HG02943 (cell line): ENCODE results near the gene HIP1.
"Not testable (repeated sequence)": the region's sequence is repeated elsewhere in the genome, so short reads cannot be mapped to it uniquely, and the experiment has no call there.

Experiments used
- ATAC-seq: cut with Tn5 transposase; IDR thresholded peaks from one replicate; pipeline ENCODE4 v1.9.1; 2021; ENCODE audit warnings: mild to moderate bottlenecking, low read depth, moderate library complexity; ENCODE audit not compliant: unreplicated experiment

HIP1 gene

DNA sequence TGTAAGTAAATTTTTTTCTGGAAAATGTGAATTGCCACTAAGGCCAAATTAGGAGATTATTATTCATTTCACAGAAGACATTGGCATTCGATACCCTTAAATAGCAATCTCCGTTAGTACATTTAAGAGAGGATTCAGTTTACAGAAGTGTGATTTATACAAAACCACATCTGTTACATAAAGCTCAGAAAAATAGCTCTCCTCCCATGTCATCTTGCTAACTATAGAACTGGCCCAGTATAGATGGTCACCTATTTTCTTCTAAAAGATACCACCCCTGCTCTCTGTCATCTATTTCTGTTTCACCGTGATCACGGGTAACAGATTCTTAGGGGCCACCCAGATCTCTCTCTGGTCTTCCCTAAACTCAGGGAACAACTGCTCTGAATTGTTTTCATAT lies 119.1 kb downstream of the HIP1 start:
- ATAC-seq: no peak

DNA sequence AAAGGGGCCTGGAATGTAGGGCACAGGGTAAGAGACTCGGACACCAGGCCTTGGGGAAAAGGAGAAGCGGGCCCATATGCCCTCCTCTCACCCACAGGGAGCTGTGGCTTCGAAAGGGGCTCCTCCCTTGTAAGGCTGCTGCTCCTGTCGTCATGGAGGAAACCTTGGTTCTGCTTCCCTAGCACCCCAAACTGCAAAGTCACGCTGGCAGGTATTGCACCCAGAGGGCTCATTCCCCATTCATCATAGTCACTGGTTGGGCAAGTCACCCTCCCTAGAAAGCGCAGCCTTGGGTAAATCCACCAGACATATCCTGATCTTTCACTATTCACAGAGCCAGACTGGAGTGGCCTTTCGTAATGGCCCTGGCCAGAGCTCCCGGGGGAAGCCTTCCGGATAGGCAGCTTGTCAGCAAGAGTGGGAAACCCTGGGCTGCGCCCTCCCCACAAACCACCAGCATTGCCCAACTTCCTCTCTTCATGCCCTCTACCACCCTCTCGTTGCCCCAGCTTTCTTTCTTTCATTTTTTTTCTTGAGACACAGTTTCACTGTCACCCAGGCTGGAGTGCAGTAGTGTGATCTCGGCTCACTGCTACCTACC lies 121.0 kb downstream of the HIP1 start:
- no peak for ATAC-seq

DNA sequence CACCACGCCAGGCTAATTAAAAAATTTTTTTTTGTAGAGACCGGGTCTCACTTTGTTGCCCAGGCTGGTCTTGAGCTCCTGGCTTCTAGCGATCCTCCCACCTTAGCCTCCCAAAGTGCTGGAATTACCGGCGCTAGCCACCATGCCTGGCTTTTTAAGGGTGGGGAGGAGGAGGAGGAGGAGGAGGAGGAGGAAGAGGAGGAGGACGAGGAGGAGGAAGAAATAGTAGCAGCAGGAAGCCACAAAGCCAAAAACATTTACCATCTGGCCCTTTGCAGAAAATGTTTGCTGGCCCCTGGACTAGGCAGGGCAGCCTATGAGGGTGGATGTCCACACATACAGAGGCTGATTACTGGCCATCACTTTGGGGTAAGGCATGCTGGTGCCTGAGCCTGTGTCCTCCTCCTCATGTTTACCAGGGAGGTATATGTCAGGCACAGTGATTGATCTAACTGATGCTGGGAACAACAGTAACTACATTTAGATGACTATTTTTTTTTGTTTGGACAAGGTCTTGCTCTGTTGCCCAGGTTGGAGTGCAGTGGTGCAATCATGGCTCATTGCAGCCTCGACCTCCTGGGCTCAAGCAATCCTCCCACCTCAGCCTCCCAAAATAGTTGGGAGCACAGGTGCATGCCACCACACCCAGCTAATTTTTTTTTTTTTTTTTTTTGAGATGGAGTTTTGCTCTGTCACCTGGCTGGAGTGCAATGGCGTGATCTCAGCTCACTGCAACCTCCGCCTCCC lies 122.1 kb downstream of the HIP1 start:
- ATAC-seq: no peak

DNA sequence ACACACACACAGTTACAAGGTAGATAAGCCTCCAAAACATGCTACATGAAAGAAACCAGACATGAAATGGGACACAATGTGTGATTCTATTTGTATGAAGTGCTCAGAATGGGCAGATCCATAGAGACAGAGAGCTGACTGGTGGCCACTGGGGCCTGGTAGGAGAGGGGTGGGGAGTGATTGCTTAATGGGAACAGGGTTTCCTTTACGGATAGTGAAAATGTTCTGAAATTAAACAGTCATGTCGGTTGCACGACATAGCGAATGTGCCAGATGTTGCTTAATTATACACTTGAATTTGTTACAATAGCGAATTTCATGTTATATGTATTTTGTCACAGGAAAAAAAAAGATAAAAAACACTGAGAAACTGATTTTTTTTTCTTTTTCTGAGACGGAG lies 124.3 kb downstream of the HIP1 start:
- no peak for ATAC-seq

DNA sequence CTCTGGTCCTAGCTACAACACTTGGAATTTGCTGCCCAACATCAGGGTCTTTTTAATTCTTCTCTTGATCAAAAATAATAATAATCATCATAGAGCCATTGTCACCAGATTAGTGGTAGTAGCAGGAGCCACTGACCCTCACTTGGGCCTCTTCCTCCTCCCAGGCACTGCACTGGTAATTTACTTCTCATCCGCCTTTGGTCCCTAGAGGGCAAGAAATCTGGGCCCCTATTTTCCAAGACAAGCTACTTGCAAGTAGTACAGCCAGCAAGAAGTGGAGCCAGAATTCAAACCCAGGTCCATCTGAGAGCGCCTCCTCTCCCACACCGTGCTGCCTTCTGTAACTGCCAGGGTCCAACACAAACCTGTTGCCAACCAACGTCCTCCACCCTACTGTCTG lies 125.4 kb downstream of the HIP1 start:
- ATAC-seq: no peak

DNA sequence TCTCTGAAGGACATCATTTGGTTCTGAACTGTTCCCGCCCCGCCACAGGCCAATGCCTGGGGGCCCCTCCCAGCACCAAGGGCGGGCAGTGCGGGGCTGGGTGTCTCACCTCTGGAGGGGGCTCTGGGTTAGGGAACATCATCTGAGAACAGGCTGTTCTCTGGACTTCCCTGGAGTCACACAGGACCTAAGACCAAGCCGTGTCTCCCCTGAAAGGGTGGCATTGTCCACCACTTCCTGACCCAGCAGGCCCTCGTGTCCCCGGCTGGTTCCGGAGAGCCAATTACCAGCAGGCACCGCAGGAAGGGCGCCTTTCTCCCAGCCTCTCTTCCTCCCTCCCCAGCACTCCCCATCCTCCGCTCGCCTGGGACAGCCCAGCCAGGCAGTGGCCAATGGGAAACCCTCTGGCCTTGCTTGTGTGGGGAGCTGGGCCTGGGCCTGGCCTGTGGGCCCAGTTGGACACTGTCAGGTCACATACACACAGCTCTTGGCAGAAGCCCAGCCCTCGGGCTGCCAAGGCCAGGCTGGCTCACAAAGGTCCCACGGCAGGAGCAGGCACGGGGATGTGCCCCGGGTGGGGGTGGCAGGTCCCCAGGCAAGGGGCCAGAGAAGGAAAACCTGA lies 127.1 kb downstream of the HIP1 start:
- no peak for ATAC-seq

DNA sequence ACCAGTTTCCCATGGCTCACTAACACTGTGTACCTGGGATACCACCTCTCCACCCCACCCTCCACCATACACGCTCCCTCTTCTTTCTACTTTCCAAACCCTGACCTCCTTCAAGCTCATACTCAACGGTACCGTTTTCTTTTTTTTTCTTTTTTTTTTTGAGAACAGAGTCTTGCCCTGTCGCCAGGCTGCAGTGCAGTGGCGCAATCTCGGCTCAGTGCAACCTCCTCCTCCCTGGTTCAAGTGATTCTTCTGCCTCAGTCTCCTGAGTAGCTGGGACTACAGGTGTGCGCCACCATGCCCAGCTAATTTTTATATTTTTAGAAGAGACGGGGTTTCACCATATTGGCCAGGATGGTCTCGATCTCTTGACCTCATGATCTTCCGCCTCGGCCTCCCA lies 129.3 kb downstream of the HIP1 start:
- ATAC-seq: not testable (repeated sequence)

DNA sequence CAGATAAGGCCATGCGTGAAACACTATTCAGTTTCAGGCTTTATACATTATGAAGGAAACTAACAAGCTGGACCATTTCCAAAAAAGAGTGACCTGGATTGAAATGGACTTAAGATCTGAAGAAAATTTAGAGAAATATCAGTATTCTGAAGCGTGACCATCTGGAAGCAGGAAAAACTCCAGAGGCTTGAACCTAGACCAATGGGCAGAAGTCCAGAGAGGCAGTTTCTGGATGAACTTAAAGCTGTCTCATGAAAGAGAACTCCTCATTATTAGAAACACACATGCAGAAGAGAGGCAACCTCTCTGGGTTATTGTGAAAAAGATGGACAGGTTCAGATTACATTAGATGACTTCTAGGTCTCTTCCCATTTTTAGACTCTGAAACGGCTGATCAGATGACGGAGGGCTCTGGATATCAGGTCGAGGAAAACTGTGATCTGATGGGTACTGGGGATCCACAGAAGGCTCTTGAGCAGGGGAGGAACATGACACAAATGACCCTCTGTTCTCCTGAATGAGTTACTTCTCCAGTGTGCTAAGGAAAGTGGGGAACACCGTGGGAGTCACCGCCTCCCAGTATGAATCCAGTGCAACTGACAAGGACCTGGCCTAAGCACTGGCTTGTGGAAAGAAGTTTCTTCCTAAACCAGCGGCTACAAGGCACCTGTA lies 130.2 kb downstream of the HIP1 start:
- ATAC-seq: no peak

DNA sequence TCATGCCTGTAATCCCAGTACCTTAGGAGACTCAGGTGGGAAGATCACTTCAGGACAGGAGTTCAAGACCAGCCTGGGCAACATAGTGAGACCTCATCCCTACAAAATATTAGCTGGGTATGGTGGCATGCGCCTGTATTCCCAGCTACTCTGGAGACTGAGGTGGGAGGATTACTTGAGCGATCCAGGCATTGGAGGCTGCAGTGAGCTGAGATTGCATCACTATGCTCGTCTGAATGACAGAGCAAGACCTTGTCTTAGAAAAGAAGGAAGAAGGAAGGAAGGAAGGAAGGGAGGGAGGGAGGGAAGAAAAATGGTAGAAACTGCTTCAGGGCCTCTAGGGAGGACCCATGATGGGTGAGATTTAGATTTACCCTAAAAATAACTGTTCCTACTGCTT lies 134.3 kb downstream of the HIP1 start:
- ATAC-seq: no peak

DNA sequence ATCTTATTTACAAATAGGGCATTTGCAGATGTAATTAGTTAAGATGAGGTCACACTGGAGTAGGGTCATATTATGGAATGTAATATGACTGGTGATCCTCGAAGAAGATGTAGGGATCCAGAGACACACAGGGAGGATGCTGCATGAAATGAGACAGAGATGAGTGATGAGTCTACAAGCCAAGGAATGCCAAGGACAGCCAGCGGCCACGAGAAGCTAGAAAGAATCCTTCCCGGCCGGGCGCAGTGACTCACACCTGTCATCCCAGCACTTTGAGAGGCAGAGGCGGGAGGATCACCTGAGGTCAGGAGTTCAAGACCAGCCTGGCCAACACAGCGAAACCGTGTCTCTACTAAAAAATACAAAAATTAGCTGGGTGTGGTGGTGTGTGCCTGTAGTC lies 135.9 kb downstream of the HIP1 start:
- ATAC-seq: not testable (repeated sequence)

DNA sequence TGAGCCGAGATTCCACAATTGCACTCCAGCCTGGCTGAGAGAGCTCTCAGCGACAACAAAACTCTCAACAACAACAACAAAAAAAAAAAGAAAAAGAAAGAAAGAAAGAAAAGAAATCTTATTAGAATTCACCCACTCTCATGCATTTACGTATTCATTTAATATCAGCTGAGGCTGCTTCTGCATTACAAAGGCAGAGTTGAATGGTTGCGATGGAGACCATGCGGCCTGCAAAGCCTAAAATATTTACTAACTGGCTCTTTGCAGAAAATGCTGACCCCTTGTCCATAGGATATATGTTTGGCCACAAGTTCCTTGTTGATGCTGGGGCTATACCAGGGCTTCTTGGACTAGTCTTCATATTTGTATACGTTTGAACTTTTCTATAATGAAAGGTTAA lies 137.2 kb downstream of the HIP1 start:
- ATAC-seq: no peak

DNA sequence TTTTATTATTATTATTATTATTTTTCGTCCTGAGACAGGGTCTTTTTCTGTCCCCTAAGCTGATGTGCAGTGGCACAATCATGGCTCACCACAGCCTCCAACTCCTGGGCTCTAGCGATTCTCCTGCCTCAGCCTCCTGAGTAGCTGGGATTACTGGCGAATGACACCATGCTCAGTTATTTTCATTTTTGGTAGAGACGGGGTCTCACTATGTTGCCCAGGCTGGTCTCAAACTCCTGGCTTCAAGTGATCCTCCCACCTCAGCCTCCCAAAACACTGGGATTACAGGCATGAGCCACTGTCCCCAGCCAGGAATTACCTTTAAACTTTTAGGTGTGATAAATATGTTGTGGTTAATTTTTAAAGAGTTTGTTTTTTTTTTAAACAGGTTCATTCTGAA lies 138.0 kb downstream of the HIP1 start:
- not testable (repeated sequence) for ATAC-seq

DNA sequence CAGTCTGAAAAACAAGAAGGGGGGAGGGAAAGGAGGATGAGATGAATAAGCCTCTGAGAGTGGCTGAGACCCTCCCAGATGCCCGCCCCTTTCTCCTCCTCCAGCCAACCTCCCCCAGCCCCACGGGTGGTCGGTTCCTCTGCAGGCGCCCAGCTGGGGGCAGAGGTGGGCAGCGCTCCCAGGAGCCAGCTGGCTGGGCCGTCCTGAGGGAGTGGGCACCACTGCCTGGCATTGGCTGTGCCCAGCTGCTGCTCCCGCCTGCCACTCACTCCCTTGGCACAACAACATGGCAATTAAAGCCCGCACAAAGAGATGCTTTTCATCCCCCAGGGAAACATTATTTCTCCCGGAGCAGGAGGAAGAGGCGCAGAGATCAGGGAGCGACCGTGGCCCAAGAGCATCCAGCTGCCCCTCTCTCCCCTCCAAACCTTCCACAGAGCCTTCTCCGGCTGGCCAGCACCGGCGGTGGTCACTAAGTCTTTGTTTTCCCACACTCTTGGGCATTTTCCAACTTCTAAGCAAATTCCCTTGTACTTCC lies 139.4 kb downstream of the HIP1 start:
- no peak for ATAC-seq

DNA sequence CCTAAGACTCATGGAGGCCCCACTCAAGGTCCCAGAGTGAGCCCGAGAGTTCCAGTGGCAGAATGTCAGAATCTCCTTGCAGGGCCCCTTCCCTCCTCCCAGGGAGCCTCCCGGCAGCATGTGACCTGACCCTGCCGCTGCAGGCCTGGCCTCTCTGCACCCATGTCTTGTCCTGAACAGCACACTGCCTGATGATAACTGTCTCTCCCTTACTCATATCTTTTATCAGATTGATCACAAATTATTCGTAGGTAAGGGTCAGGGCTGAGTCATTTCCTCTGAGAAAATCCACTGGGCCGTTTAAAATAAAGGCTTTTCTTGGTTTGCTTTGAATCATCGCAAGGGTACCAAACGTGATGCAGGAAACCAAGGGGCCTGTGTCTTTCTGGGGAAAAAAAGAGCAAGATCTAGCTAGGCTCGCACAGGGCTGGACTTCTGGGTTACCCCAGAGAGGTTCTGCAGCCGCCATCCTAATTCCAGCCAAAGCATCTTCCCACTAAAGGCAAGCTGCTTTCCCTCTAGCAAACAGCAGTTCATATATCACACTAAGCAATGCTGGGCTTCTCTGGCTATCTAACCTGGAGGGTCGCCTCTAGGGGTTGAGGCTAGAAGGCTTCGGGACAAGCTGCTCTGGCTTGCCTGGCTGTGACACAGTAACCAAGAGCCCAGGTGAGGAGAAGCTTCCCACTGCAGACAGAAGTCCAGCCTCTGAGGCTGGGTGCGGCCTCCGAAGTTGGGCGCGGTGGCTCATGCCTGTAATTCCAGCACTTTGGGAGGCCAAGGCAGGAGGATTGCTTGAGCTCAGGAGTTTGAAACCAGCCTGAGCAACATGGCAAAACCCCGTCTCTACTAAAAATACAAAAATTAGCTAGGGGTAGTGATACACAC lies 141.8 kb downstream of the HIP1 start:
- no peak for ATAC-seq

DNA sequence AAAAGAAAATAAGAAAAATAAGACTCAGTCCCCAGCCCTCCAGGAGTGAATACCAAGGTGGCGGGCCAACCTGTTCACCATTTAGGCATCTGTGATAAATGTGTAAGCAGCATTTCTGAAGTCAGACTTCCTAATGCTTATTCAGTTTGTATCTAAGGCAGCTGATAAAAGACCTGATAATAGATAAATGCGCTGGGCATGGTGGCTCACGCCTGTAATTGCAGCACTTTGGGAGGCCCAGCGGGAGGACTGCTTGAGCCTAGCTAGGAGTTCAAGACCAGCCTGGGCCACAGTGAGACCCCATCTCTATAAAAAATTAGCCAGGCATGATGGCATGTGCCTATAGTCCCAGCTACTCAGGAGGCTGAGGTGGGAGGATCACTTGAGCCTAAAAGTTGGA lies 143.0 kb downstream of the HIP1 start:
- no peak for ATAC-seq

DNA sequence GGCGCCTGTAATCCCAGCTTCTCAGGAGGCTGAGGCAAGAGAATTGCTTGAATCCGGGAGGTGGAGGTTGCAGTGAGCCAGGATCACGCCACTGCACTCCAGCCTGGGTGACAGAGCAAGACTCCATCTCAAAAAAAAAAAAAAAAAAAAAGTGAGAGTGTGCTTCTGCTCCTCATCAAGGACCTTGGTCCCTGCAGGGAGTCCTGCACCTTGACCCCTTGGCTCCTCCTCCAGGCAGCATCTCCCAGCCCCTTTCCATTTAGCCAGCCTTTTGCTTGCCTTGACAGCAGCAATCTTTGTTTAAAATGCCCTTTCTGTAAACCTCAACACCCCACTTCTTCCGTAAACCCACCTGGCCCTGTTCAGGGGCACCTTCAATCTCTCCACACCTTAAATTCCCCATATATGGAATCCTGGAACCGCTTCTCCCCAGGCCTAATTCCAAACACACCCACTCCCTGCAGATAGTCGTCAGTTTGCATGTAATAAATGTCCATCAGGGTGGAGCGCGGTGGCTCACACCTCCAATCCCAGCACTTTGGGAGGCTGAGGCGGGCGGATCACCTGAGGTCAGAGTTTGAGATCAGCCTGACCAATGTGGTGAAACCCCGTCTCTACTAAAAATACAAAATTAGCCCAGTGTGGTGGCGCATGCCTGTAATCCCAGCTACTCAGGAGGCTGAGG lies 145.1 kb downstream of the HIP1 start:
- not testable (repeated sequence) for ATAC-seq

DNA sequence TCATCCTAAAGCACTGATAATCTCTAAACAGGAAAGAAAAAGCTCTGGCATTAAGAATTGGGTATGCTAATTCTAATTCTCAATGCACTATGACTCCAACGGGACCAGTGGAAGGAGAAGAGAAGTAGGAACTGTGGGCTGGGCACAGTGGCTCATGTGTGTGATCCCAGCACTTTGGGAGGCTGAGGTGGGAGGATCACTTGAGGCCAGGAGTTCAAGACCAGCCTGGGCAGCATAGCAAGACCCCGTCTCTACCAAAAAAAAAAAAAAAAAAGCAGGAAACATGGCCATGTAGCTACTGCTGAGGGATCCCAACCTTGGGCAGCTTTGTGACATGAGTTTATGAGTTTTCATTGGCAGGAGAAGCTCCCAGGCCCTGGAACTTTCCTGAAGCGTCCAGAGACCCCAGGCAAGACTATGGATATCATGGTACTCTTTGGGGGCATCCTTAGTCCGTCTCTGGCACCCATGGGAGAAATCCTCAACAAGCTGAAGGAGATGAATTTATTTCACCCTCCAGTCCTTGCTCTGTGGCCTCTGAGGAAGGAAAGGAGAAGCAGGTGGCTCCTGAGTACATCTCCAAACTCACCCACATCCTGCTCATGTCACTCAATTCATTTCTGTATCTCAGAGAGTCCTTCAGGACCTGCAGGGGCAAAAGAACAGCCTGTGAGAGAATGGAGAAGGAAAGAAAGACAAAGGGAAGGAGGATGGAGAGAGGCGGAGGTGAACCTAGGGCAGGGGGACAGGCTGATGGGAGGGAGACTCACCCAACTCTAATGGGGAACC lies 147.1 kb downstream of the HIP1 start:
- ATAC-seq: no peak

DNA sequence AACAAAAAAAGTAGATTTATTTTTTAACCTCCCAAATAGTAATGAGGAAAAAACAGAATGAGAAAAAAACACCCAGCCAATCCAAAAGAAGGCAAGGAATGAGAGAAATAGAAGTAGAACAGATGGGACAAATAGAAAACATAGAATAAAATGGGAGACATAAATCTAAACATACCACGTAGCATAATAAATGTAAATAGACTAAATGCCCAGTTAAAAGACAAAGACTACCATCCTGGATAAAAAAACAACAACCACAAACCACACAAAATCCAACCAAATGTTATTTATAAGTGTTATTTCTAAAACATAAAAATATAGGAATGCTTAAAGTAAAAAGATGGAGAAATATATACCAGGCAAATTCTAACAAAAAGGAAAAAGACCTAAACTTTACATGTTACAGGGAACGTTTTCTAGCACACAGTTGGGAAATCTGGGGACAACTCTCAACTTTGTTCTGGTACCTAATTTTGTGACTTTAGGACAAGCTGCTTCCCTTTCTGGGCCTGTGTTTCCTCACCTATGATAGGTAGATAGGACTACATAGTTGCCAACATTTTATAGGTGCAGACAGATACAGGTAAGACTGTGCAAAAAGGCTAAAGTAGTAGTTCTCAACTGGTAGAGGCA lies 148.3 kb downstream of the HIP1 start:
- no peak for ATAC-seq
